H1 (cell line): ENCODE data around the gene SPATA32. TPM values are rescaled to one million over a fixed set of nuclear protein-coding genes. Genes with fewer than 3 reads are reported as not detected.

ENCODE experiments used
- POU5F1 ChIP-seq: IDR thresholded peaks from 2 replicates; pipeline ENCODE4 v1.6.1; 2011; ENCODE audit warnings: low read depth, mild to moderate bottlenecking, low read length, moderate library complexity
- SRF ChIP-seq: IDR thresholded peaks from 2 replicates; pipeline ENCODE4 v1.6.1; 2011; ENCODE audit warnings: mild to moderate bottlenecking, low read depth, low read length, moderate library complexity
- YY1 ChIP-seq: IDR thresholded peaks from 2 replicates; pipeline ENCODE4 v1.6.1; 2011; ENCODE audit warnings: low read depth, mild to moderate bottlenecking, low read length
- polyA plus RNA-seq, 7 experiments: library from polyadenylated mRNA; depleted of rRNA in 3 of 7; stranded (reverse) in 5 of 7; unstranded in 2 of 7; fragments of >200 nt in 5 of 7; fragments of 200-250 nt in 2 of 7; gene quantifications; 1 replicate in 5 of 7; 2 replicates in 1 of 7; 4 replicates in 1 of 7; pipeline versions ENCODE4 v1.2.1 to v1.2.3, GENCODE V29; 2011 to 2013; ENCODE audit warnings: missing spikeins in 2 of 7, mixed read lengths in 2 of 7
- total RNA-seq: library from RNA; stranded (reverse); fragmentation: NEBNext Ultra II Directional; extraction: Animal tissue kit (Norgen Biotek cat#: 25700); gene quantifications from 2 replicates; pipeline ENCODE4 v1.2.1, GENCODE V29; 2021

The SPATA32 gene
- total and polyA plus RNA-seq, 2 of the 8 experiments (the other 6 are each of a cell fraction or from before 2014, with no cell fraction given): 0.24 TPM; not detected in 1

DNA sequence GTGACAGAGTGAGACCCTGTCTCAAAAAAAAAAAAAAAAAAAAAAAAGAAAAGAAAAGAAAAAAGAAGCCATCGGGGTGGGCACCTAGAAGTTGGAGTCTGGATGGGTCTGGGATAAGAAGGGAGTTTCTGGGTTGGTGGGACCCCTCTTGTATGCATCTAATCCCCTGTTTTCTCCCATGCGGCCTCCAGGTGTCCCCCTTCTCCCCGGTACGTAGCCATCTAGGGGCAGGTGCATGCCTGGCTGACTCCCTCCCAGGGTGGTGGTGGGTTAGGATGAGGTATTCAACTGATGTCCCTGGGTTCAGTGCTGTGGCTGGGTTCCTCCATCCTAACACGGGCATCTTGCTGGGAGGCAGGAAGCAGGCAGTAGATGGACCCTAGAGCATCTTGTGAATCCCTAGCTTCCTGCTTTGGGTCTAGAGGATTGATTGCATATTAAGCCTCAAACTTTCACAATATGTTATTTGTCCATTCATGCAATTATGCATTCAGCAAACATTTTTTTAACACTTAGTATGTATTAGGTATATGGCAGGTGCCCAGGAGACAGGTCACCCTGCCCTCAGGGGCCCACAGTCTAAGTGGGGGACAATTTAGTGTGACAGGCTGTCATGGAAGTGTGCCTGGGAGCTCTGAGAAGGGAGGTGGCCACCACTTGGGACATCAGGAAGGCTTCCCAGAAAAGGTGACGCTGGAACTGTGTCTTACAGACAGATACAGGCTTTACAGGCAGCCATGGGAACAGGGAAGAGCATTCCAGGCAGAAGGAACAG is 27.1 kb downstream of the SPATA32 start (continued):
- TF ChIP-seq SRF (0 out of 2 replicates have a peak, but pooled peaks have one; percentile 38), YY1 (0 out of 2 replicates have a peak, but pooled peaks have one; percentile 47), POU5F1 (no peak)
- TF ChIP-seq, all 59 proteins: peak for 8
